Measurements from ENCODE around the gene MAGI1. TPM values are rescaled to one million over a fixed set of nuclear protein-coding genes. Genes with fewer than 3 reads are reported as not detected.

Gene MAGI1
- total RNA-seq, 2 donors from 2014 or later = 27.9 to 31.5 TPM

DNA sequence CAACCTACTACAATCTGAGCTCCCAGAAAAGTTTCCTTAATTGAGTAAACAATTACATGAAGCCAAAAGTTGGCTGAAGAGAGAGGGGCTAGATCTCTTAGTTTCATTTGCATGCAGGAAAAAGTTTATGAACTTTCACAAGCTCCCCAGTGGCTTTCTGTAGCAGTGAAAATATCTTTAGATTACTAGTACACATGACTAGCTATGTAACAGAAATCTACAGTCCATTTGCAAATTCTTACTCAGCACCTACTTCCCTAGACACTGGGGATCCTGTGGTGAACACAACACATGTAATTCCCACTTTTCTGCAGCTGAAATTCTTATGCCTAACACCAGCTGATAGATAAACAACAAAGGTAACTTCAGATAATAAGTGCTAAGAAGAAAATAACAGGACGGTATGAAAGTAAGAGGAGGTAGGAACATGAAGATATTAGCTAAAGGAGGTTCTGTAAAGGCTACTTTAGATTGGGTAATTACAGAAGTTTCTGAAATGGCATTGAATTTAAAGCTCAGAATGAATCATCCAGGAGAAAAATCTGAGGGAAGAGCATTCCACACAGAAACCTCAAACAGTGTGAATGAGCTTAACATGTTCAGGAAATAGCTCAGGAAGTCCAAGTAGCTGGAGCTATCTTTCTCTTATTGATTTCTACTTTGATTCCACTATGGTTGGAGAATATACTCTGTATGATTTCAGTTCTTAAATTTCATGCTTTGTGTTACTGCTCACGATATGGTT lies 204.8 kb downstream of the MAGI1 start:
- no peak for DNase-seq (ENCODE audit: low spot score)
- intact Hi-C loops (cut with DNase I) = no loop called here

- intact Hi-C loops (cut with DNase I) = no loop called here
- no peak for DNase-seq (ENCODE audit: low spot score)
Measured at GRCh38 chr3:65831733-65832425, 206.8 kb downstream of the MAGI1 start.

DNA sequence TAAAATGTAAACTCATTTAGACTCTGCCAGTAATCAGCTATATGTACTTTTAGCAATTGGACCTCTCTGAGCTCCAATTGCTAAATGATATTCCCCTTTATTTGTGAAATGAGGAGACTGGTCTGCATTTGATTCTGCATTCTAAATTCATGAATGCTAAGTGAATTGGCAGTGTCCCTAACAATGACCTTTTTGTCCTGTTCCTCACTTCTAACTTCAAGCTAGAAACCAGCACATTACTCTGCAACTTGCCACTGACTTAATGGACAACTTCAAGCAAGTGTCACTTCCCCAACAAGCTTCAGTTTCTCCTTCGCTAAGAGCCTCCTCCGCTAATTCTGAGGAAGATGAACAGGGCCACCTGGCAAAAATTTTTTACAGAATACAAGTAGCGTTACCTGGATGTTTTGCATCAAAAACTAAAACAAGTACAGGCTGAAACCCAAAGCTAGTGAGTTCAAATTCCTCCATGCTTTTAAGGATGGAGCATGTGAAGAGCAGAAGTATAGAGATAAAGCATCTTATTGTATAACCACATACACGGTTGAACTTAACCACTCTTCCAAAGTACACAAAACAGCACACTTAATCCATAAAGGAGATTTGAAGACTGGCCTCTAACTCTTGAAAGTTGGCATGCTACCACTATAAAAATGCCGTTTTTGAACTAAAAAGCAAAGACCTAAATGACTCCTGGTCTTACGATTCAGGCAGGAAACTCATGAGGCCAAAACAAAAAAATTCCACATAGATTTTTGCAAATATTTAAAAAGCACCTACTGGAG lies 207.6 kb downstream of the MAGI1 start:
- intact Hi-C loops (cut with DNase I) = no loop called here

DNA sequence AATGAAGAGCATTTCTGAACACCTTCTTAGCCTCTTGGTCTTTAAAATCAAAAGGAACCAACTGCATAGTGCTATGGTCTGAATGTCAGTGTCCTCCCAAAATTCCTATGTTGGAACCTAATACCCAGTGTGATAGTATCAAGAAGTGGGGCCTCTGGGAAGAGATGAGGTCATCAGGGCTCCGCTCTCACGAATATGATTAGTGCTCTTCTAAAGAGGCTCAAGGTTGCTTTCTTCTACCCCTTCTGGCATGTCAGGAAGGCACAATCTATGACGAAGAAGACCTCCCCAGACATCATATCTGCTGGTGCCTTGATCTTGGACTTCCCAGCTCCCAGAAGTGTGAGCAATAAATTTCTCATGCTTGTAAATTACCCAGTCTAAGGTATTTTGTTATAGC lies 209.5 kb downstream of the MAGI1 start:
- no peak for DNase-seq (ENCODE audit: low spot score)
- intact Hi-C loops (cut with DNase I) = loop anchor here in 1 of 2 donors (10.0 kb wide), 1 partner anchor 616 kb away; no protein-coding TSS in a partner anchor

More for the DNA sequence above, 207.6 kb downstream of the MAGI1 start:
- DNase-seq (ENCODE audit: low spot score) = no peak

- intact Hi-C loops (cut with DNase I) = loop anchor here in 1 of 2 donors (10.0 kb wide), 1 partner anchor 616 kb away; no protein-coding TSS in a partner anchor
- no peak for DNase-seq (ENCODE audit: low spot score)
Measured at GRCh38 chr3:65828706-65829105, 210.0 kb downstream of the MAGI1 start.

DNA sequence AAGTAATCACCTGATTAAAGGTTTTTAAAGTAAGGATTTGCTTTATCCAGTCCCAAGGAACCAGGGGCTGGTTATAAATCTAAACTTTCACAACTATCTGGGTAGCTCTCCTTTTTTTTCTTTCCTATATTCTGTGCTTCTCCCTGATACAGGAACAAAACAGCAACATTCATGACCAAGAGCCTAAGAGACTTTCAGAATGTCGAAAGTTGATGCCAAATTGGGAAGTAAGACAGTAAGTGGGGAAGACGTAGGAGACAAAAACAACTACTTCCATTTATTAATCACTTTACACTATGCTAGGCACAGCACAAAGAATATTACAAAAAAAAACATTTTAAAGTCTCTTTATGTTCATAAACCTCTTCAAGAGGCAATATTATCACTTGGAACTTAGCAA lies 211.6 kb downstream of the MAGI1 start:
- intact Hi-C loops (cut with DNase I) = loop anchor here in 1 of 2 donors (10.0 kb wide), 1 partner anchor 618 kb away; no protein-coding TSS in a partner anchor

GRCh38 chr3:65824166-65824565 lies 214.6 kb downstream of the MAGI1 start:
- intact Hi-C loops (cut with DNase I) = loop anchor here in 1 of 2 donors (10.0 kb wide), 1 partner anchor 621 kb away; no protein-coding TSS in a partner anchor
- no peak for DNase-seq (ENCODE audit: low spot score)

More for the DNA sequence above, 211.6 kb downstream of the MAGI1 start:
- DNase-seq (ENCODE audit: low spot score) = no peak

DNA sequence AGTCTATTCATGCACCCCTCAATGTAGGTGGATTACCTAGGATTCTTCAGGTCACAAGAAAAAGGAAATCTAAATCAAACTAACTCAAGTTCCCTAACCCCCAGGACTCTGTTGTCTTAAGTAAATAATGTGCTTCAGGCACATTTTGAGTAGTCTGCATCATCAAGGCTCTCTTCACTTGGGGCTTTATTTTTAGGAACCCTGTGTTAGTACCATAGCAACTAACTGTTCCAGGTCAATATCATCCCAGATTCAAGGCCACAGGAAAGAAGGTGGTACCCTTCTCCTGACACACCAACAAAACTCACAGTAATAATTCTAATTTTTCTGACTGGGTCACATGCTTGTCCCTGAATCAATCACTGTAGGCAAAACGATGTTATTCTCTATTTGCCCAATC lies 218.1 kb downstream of the MAGI1 start:
- intact Hi-C loops (cut with DNase I) = loop anchor here in 1 of 2 donors (10.0 kb wide), 1 partner anchor 624 kb away; no protein-coding TSS in a partner anchor

DNA sequence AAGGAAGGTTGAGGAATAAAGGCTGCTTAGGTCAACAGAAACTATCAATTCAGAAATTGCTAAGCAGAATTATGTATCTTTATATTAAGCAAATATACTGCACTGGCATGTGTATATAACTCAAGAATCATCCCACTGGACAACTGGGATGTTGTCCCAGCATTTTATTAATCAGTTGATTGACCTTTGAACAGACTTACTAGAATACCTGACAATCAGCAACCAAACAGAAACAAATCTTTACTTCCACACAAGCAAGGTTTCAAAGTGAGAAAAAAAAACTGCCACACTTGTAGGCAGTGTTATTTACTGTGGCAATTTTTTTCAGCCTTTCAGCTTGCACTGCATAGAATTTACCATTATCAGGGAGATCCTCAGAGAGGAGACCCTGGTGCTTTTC lies 218.8 kb downstream of the MAGI1 start:
- intact Hi-C loops (cut with DNase I) = loop anchor here in 1 of 2 donors (10.0 kb wide), 1 partner anchor 625 kb away; no protein-coding TSS in a partner anchor
- no peak for DNase-seq (ENCODE audit: low spot score)

More for the DNA sequence above, 218.1 kb downstream of the MAGI1 start:
- no peak for DNase-seq (ENCODE audit: low spot score)

DNA sequence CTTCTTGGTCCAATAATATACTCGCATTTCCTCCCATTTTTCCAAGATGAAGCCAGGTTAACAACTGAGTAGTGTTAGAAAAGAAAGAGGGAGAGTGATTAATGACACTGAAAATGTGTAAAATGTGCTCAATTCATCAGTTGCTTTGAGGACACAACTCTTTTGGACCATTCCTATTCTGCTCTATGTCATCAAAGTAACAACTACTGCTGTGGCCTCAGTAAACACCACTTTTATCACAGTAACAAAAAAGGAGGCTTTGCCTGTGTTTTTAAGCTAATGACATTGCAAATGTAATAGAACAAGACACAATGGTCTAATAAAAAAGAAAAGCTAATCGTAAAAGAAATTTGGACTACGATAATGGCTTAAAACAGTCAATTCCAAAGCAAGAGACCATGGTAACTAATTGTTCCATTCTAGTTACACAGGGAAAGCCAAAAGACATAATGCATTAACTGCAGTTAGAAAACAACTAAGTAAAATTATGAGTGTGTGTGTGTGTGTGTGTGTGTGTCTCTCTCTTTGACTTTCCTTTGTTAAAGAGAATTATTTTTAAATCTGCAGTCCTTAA lies 221.1 kb downstream of the MAGI1 start:
- DNase-seq (ENCODE audit: low spot score) = no peak

DNA sequence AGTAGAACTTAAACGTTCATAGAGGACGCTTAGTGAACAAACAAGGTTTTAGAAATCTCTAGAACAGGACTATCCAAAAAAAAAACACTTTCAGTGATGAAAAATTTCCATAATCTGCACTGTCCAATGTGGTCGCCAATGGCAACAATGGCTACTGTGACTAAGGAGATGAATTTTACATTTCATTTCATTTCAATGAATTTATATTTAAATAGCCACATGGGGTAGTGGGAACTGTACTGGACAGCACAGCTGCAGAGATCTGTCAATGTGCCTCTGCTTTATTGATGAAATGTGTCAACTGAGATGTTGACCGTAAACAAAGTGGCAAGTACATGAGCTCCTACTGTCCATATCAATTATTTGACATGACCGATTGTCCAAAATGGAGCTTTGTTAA lies 222.5 kb downstream of the MAGI1 start:
- DNase-seq (ENCODE audit: low spot score) = no peak
- intact Hi-C loops (cut with DNase I) = no loop called here

More for the DNA sequence above, 221.1 kb downstream of the MAGI1 start:
- intact Hi-C loops (cut with DNase I) = no loop called here

GRCh38 chr3:65814845-65815578 lies 223.7 kb downstream of the MAGI1 start:
- no peak for DNase-seq (ENCODE audit: low spot score)
- intact Hi-C loops (cut with DNase I) = no loop called here

GRCh38 chr3:65811892-65812291 lies 226.8 kb downstream of the MAGI1 start:
- intact Hi-C loops (cut with DNase I) = no loop called here
- DNase-seq (ENCODE audit: low spot score) = no peak

DNA sequence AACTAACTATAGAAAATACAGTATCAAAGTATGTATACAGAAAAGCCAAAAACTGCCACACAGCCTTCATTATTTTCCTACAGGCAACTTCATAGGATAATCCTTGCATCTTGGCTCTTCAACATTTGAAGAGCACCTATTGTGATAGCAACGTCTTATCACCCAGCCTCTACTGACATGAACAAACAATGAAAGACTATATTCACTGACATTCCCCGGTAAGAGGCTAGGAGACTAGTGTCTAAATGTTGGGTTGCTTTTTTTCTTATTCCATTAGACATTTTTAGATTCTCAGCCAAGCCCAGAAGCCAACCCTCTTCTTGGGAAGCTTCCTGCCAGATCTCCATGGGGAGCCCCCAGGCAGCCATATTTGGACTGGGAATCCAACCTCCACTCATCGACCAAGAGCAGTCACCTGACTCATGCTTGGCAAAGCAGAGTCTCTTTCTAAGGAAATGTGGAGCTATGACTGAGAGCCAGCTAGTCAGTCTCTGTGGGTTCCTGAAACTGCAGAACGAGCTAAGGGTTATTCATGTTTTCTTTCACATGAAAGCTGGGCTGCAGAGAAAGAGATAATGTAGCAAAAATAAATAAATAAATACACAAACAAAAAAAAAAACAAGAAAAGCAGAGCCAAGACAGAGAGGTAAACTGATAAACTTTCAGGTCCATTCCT lies 227.5 kb downstream of the MAGI1 start:
- DNase-seq (ENCODE audit: low spot score) = no peak
- intact Hi-C loops (cut with DNase I) = no loop called here

- DNase-seq (ENCODE audit: low spot score) = no peak
- intact Hi-C loops (cut with DNase I) = no loop called here
Measured at GRCh38 chr3:65810302-65810701, 228.4 kb downstream of the MAGI1 start.

- intact Hi-C loops (cut with DNase I) = no loop called here
- DNase-seq (ENCODE audit: low spot score) = no peak
Measured at GRCh38 chr3:65809641-65810150, 229.0 kb downstream of the MAGI1 start.

DNA sequence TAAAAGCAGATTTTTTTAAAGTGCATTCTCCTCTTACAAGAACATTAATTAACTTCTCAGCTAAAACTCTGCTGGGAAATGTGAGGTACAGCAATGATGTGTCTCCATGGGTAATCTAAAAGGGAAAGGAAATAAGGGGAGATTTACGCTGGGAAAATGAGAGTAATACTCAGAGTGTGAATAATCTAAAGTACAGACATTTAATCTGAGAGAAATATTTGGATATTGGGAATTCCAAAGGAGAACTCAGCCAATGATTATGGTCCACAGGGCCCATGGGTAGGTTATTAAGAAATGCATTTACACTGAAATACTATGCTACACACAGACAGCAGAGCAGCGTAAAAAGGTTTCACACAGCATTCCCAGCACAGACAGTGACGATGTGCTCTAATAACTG lies 229.9 kb downstream of the MAGI1 start:
- DNase-seq (ENCODE audit: low spot score) = no peak
- intact Hi-C loops (cut with DNase I) = no loop called here

DNA sequence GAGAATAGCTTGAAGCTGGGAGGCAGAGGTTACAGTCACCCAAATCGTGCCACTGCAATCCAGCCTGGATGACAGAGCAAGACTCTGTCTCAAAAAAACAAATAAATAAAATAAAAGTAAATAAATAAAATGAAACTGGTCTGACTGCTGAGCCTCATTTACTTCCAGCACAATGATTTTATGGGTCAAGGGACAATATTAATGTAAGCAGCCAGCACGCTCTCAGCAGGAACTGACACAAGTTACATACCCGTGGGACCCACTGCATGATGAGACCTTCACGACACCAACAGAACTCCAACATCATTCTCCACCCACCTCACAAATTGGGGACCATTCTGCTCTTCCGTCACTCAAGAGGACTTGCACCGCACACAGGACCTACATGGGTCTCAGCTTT lies 230.3 kb downstream of the MAGI1 start:
- DNase-seq (ENCODE audit: low spot score) = no peak
- intact Hi-C loops (cut with DNase I) = no loop called here

Measured in posterior vena cava (tissue), 2 donors.